Activated T-helper 1 cell treated with anti-CD3 and anti-CD28 coated beads, Interleukin-12 subunit alpha, Interleukin-12 subunit beta, Interleukin-2, Interleukin-4 antibody, amounts not matched to agents 30 ng/mL and 10 ng/mL and 1 ng/mL, durations not matched to agents 14 hours and 24 hours and 36 hours (primary cell): ENCODE results near the gene SLC8A2. TPM values are rescaled to one million over a fixed set of nuclear protein-coding genes. Genes with fewer than 3 reads are reported as not detected.
"Not testable (repeated sequence)": the region's sequence is repeated elsewhere in the genome, so short reads cannot be mapped to it uniquely, and the experiment has no call there.

ENCODE experiments used
- DNase-seq: peaks from one replicate; pipeline ENCODE4 v3.0.0; 2021; ENCODE audit warnings: low spot score
- H3K27ac Mint-ChIP-seq: one replicate; pipeline ENCODE4 v1.8.0; 2021; ENCODE audit warnings: mild to moderate bottlenecking, mixed read lengths
- H3K27me3 Mint-ChIP-seq: one replicate; pipeline ENCODE4 v1.8.0; 2022; ENCODE audit warnings: mild to moderate bottlenecking, moderate library complexity, mixed read lengths; ENCODE audit not compliant: insufficient read depth
- H3K36me3 Mint-ChIP-seq: one replicate; pipeline ENCODE4 v1.8.0; 2021; ENCODE audit warnings: low read depth, mixed read lengths
- H3K4me1 Mint-ChIP-seq: one replicate; pipeline ENCODE4 v1.8.0; 2021; ENCODE audit warnings: low read depth, mixed read lengths
- H3K4me3 Mint-ChIP-seq: one replicate; pipeline ENCODE4 v1.8.0; 2021; ENCODE audit warnings: mild to moderate bottlenecking, moderate library complexity, mixed read lengths
- H3K9me3 Mint-ChIP-seq: one replicate; pipeline ENCODE4 v1.8.0; 2021; ENCODE audit warnings: mixed read lengths
- intact Hi-C: fragments of 100-400 bp; cut with micrococcal nuclease; formaldehyde crosslinking; loops from one replicate; pipeline ENCODE4 v1.15.1; 2024
- total RNA-seq: library from RNA; stranded (reverse); gene quantifications from 2 replicates; pipeline ENCODE4 v1.2.3, GENCODE V29; 2022

Gene SLC8A2
- total RNA-seq, 1 donor from 2014 or later: not detected

DNA sequence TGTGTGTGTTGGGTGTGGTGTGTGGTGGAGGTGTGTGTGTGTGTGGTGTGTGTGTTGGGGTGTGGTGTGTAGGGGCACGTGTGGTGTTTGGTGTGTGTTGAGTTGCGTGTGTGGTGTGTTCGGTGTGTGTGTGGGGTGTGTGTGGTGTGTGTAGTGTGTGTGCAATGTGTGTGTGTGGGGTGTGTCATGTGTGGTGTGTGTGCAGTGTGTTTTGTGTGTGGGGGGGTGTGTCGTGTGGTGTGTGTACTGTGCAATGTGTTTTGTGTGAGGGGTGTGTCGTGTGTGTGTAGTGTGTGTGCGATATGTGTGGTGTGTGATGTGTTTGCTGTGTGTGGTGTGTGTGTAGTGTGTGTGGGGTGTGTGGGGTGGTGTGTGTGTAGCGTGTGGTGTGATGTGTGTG, 18.3 kb upstream of the SLC8A2 start:
- Mint-ChIP-seq H3K4me3 (no peak overlapping the region), H3K4me1 (peaks cover 14% of the 10 kb centered on the region), H3K36me3 (peaks cover 20% of the 10 kb centered on the region), H3K27me3 (no peaks in the 10 kb centered on the region), H3K9me3 (no peaks in the 10 kb centered on the region), H3K27ac (peak overlapping the region; percentile 6)
- intact Hi-C loops: no loop called here
- DNase-seq: no peak

GRCh38 chr19:47489072-47489914, 17.6 kb upstream of the SLC8A2 start:
- Mint-ChIP-seq H3K9me3 (no peaks in the 10 kb centered on the region), H3K4me3 (no peak overlapping the region), H3K4me1 (peaks cover 17% of the 10 kb centered on the region), H3K27me3 (no peaks in the 10 kb centered on the region), H3K36me3 (peaks cover 22% of the 10 kb centered on the region), H3K27ac (no peak overlapping the region)
- intact Hi-C loops: no loop called here
- no peak for DNase-seq

- H3K9me3 Mint-ChIP-seq: no peaks in the 10 kb centered on the region
- H3K27ac Mint-ChIP-seq: no peak overlapping the region
- H3K27me3 Mint-ChIP-seq: no peaks in the 10 kb centered on the region
- no peak for DNase-seq
- no peak overlapping the region for H3K4me3 Mint-ChIP-seq
- peaks cover 22% of the 10 kb centered on the region for H3K36me3 Mint-ChIP-seq
- intact Hi-C loops: no loop called here
- peaks cover 23% of the 10 kb centered on the region for H3K4me1 Mint-ChIP-seq
Observed at GRCh38 chr19:47487551-47488515, 16.1 kb upstream of the SLC8A2 start.

DNA sequence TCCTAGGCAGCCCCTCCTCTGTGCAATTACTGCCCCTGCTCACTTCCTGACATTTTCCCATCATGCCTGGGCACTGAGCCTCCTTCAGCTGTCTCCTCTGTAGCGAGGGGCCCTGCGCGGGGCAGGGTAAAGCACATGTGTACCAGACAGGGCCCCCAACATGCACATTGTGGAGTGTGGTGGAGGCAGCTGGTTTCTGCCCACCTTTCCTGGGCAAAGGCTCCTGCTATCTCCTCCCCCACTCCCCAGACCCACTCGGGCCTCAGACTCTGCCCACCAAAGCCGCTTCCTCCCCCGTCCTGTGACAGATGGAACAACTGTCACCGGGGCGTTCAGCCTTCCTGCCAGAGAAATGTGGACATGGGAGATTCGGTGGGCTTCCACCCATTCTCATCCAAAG, 15.2 kb upstream of the SLC8A2 start:
- intact Hi-C loops: no loop called here
- H3K27me3 Mint-ChIP-seq: no peaks in the 10 kb centered on the region
- H3K27ac Mint-ChIP-seq: peak overlapping the region; percentile 67

DNA sequence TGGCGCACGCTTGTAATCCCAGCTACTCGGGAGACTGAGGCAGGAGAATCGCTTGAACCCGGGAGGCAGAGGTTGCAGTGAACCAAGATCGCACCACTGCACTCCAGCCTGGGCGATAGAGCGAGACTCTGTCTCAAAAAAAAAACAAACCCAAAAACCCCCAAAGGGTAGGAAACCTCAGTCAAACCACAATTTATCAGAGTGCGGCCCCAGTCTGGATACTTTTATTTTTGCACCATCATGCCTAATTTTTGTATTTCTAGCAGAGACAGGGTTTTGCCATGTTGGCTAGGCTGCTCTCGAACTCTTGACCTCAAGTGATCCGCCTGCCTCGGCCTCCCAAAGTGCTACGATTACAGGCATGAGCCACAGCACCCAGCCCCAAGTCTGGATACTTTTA, 14.5 kb upstream of the SLC8A2 start:
- H3K4me3 Mint-ChIP-seq, intact Hi-C loops, H3K27me3 Mint-ChIP-seq, H3K27ac Mint-ChIP-seq, DNase-seq, H3K9me3 Mint-ChIP-seq: not testable (repeated sequence)
- Mint-ChIP-seq H3K4me1 (peaks cover 23% of the 10 kb centered on the region), H3K36me3 (peaks cover 20% of the 10 kb centered on the region)

More for the DNA sequence above, 15.2 kb upstream of the SLC8A2 start:
- peaks cover 22% of the 10 kb centered on the region for H3K36me3 Mint-ChIP-seq
- peaks cover 23% of the 10 kb centered on the region for H3K4me1 Mint-ChIP-seq
- DNase-seq: no peak
- no peaks in the 10 kb centered on the region for H3K9me3 Mint-ChIP-seq
- no peak overlapping the region for H3K4me3 Mint-ChIP-seq

DNA sequence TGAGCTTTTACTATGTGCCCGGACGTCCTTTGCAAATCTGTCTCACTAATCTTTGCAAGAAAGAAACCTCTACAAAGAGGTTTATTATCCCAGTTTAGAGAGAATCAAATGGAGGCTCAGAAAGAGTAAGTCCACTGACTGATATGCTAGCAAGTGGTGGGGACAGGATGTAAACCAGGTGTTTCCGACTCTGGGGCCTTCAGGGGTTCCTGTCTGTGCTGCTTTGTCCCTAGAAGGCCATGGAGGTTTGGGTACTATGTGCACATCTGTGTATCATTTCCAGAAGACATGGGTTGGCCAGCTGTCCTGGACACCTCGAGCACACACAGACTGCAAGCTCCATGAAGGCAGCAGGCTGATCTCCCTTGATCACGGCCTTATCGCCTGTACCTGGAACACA, 13.5 kb upstream of the SLC8A2 start:
- no peak for DNase-seq
- Mint-ChIP-seq H3K4me1 (peaks cover 23% of the 10 kb centered on the region), H3K4me3 (peak overlapping the region; percentile 99), H3K27ac (peak overlapping the region; percentile 99), H3K27me3 (peaks cover 4% of the 10 kb centered on the region), H3K36me3 (peaks cover 19% of the 10 kb centered on the region), H3K9me3 (no peaks in the 10 kb centered on the region)
- intact Hi-C loops: loop anchor here (2.0 kb wide), 1 partner anchor 38 kb away; no protein-coding TSS in a partner anchor

GRCh38 chr19:47483800-47484690, 12.4 kb upstream of the SLC8A2 start, which contains the start of gene KPTN:
Gene KPTN (minus strand): TSS chr19:47484219. CDS start chr19:47484160, 59 bp downstream.
- Mint-ChIP-seq H3K27ac (peak within 1 kb of the TSS; percentile 99), H3K27me3 (peaks cover 4% of the 10 kb centered on the region), H3K4me3 (peak within 1 kb of the TSS; percentile 99), H3K9me3 (no peaks in the 10 kb centered on the region), H3K4me1 (peaks cover 23% of the 10 kb centered on the region), H3K36me3 (peaks cover 14% of the 10 kb centered on the region)
- peak; percentile 86 for DNase-seq
- intact Hi-C loops: loop anchor here (1.0 to 5.0 kb wide), 5 partner anchors 31 to 259 kb away; partner anchors contain the start of genes INAFM1 and NAPA

DNA sequence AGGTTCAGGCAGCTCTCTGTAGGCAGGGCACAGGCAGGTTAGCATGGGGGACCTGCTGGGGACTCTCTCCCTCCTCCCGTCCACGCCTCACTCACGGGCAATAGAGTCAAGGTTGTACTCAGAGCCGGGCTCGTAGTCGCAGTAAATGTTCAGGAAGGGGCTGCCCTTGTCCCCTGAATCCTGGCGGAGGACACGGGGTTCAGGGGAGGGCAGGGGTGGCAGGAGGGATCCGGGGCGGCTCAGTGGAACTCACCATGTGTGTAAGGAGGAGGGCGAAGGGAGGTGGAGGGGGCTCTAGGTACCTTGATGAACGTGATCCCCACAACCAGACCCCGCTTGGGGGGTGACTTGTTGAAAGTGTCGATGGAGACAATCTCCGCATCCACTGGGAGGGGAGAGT, 11.5 kb upstream of the SLC8A2 start:
- Mint-ChIP-seq H3K27ac (no peak overlapping the region), H3K9me3 (no peaks in the 10 kb centered on the region), H3K27me3 (peaks cover 4% of the 10 kb centered on the region), H3K36me3 (peaks cover 14% of the 10 kb centered on the region), H3K4me3 (peak overlapping the region; percentile 99), H3K4me1 (peaks cover 23% of the 10 kb centered on the region)
- intact Hi-C loops: loop anchor here (5.0 kb wide), 1 partner anchor 211 kb away; the partner anchor contains the start of gene INAFM1
- DNase-seq: no peak

- intact Hi-C loops: loop anchor here (5.0 kb wide), 1 partner anchor 209 kb away; the partner anchor contains the start of gene INAFM1
- Mint-ChIP-seq H3K27ac (no peak overlapping the region), H3K4me1 (peaks cover 17% of the 10 kb centered on the region), H3K4me3 (no peak overlapping the region), H3K36me3 (peaks cover 9% of the 10 kb centered on the region), H3K27me3 (peaks cover 4% of the 10 kb centered on the region), H3K9me3 (no peaks in the 10 kb centered on the region)
- DNase-seq: no peak
Observed at GRCh38 chr19:47481460-47482052, 9.9 kb upstream of the SLC8A2 start.

DNA sequence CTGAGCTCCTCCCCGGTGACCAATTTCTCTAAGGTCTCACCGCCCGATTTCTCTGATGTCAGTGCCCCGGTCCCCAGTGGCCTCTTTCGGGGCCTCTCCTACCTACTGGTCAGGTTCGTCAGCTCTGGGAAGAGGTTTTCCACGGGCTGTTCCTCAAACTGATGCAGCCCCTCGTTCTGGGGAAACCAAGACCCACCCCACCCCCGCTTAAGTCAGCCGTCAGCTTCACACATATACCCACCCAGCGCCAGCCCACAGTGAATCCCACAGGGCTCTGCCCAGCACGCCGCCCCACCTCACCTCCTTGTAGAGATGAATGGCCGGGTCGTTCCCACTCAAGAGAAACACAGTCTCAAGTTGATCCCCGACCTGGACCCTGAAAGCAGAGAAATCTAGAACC, 9.0 kb upstream of the SLC8A2 start:
- H3K27me3 Mint-ChIP-seq: peaks cover 4% of the 10 kb centered on the region
- no peak for DNase-seq
- no peaks in the 10 kb centered on the region for H3K9me3 Mint-ChIP-seq
- no peak overlapping the region for H3K27ac Mint-ChIP-seq
- no peak overlapping the region for H3K4me3 Mint-ChIP-seq
- H3K36me3 Mint-ChIP-seq: peaks cover 8% of the 10 kb centered on the region
- intact Hi-C loops: loop anchor here (5.0 kb wide), 1 partner anchor 208 kb away; the partner anchor contains the start of gene INAFM1
- peaks cover 16% of the 10 kb centered on the region for H3K4me1 Mint-ChIP-seq

- Mint-ChIP-seq H3K27me3 (peaks cover 4% of the 10 kb centered on the region), H3K4me3 (no peak overlapping the region), H3K36me3 (peaks cover under 1% of the 10 kb centered on the region), H3K9me3 (no peaks in the 10 kb centered on the region), H3K27ac (no peak overlapping the region), H3K4me1 (peaks cover 8% of the 10 kb centered on the region)
- intact Hi-C loops: loop anchor here (5.0 kb wide), 1 partner anchor 208 kb away; the partner anchor contains the start of gene INAFM1
- no peak for DNase-seq
Observed at GRCh38 chr19:47479701-47480503, 8.2 kb upstream of the SLC8A2 start.
